HL-60 (cell line): ENCODE measurements around the gene ITPRID2.

Source experiments
- DNase-seq, 2 experiments: peaks; one replicate each; pipeline ENCODE4 v3.0.0-alpha.2; 2010 to 2020; ENCODE audit warnings: low read depth in 1 of 2, low spot score in 1 of 2
- H3K27ac ChIP-seq: fragments of 250-450 bp; sonication (Bioruptor Pico); replicated peaks from 2 replicates; pipeline ENCODE4 v1.5.1; 2020; ENCODE audit warnings: mild to moderate bottlenecking, moderate library complexity
- H3K27me3 ChIP-seq: fragments of 250-450 bp; sonication (Bioruptor Pico); 2 replicates; pipeline ENCODE4 v1.5.1; 2021; ENCODE audit warnings: mild to moderate bottlenecking, moderate library complexity; ENCODE audit not compliant: insufficient read depth, poor library complexity, severe bottlenecking
- H3K4me3 ChIP-seq: replicated peaks from 2 replicates; pipeline ENCODE4 v1.5.1; 2011; ENCODE audit warnings: mild to moderate bottlenecking, control low read depth, low read length; ENCODE audit not compliant: insufficient read depth
- GABPA ChIP-seq: IDR thresholded peaks from 2 replicates; pipeline ENCODE4 v1.6.1; 2012; ENCODE audit warnings: low read depth
- POLR2AphosphoS5 ChIP-seq: IDR thresholded peaks from 2 replicates; pipeline ENCODE4 v1.6.1; 2012; ENCODE audit warnings: low read depth
- SPI1 ChIP-seq: IDR thresholded peaks from 2 replicates; pipeline ENCODE4 v1.6.1; 2012; ENCODE audit warnings: low read depth, mild to moderate bottlenecking, borderline replicate concordance
- TF ChIP-seq, protein P1 (sequence below): IDR thresholded peaks from one replicate; pipeline ENCODE4 v1.5.1; 2011; ENCODE audit warnings: low read length, control low read depth, inconsistent platforms; ENCODE audit not compliant: insufficient read depth
- TF ChIP-seq, protein P2 (sequence below): IDR thresholded peaks from 2 replicates; pipeline ENCODE4 v1.6.1; 2012; ENCODE audit warnings: low read depth; ENCODE audit not compliant: insufficient replicate concordance

The ITPRID2 gene

DNA sequence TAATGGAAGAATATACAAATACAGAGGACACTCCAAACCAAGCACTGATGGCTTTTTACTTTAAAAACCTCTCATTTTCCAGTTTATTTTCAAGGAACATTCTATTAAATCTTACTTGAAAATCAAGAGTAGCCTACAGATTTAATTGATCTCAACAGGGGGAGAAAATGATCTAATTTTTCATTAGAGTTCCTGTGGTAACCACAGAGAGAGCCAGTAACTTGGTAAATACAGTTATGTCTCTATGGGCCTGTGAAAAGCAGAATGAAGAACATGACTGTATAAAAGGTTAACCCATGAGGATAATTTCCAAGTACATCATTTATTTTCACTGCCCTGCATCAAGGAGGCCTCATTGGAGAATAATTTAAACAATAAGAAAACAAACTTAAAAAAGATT lies 39.8 kb upstream of the ITPRID2 start:
- DNase-seq, result no peak
- Histone ChIP-seq H3K4me3 (no peak overlapping the region), H3K27ac (no peak overlapping the region; the same call in 1 of the 2 replicates), H3K27me3 (no peaks in the 10 kb centered on the region)
- TF ChIP-seq, protein P1, sequence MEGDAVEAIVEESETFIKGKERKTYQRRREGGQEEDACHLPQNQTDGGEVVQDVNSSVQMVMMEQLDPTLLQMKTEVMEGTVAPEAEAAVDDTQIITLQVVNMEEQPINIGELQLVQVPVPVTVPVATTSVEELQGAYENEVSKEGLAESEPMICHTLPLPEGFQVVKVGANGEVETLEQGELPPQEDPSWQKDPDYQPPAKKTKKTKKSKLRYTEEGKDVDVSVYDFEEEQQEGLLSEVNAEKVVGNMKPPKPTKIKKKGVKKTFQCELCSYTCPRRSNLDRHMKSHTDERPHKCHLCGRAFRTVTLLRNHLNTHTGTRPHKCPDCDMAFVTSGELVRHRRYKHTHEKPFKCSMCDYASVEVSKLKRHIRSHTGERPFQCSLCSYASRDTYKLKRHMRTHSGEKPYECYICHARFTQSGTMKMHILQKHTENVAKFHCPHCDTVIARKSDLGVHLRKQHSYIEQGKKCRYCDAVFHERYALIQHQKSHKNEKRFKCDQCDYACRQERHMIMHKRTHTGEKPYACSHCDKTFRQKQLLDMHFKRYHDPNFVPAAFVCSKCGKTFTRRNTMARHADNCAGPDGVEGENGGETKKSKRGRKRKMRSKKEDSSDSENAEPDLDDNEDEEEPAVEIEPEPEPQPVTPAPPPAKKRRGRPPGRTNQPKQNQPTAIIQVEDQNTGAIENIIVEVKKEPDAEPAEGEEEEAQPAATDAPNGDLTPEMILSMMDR, result no peak
- TF ChIP-seq, protein P2, sequence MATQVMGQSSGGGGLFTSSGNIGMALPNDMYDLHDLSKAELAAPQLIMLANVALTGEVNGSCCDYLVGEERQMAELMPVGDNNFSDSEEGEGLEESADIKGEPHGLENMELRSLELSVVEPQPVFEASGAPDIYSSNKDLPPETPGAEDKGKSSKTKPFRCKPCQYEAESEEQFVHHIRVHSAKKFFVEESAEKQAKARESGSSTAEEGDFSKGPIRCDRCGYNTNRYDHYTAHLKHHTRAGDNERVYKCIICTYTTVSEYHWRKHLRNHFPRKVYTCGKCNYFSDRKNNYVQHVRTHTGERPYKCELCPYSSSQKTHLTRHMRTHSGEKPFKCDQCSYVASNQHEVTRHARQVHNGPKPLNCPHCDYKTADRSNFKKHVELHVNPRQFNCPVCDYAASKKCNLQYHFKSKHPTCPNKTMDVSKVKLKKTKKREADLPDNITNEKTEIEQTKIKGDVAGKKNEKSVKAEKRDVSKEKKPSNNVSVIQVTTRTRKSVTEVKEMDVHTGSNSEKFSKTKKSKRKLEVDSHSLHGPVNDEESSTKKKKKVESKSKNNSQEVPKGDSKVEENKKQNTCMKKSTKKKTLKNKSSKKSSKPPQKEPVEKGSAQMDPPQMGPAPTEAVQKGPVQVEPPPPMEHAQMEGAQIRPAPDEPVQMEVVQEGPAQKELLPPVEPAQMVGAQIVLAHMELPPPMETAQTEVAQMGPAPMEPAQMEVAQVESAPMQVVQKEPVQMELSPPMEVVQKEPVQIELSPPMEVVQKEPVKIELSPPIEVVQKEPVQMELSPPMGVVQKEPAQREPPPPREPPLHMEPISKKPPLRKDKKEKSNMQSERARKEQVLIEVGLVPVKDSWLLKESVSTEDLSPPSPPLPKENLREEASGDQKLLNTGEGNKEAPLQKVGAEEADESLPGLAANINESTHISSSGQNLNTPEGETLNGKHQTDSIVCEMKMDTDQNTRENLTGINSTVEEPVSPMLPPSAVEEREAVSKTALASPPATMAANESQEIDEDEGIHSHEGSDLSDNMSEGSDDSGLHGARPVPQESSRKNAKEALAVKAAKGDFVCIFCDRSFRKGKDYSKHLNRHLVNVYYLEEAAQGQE, result no peak
- no peak for TF ChIP-seq POLR2AphosphoS5
- TF ChIP-seq GABPA, result no peak
- no peak for TF ChIP-seq SPI1

DNA sequence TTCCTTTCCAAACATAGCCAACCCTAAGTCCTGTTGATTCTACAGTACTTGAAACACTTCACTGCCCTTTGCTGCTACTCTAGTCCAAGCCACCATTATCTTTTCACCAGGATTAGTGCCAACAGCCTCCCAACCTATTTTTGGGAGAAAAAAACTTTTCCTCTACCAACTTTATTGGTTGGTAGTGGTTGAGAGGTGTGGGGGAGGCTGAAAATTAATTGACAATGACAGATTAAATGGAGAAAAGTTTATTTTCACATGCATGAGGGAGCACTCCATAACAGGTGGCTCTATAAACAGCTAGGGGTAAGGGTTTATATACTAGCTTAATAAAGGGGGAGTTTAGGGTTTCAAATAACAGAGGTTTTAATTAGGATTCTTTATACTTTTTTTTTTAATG lies 37.8 kb upstream of the ITPRID2 start:
- H3K27me3 ChIP-seq, result no peaks in the 10 kb centered on the region
- TF ChIP-seq, protein P1, result no peak
- TF ChIP-seq SPI1 (no peak), GABPA (no peak), POLR2AphosphoS5 (no peak)
- TF ChIP-seq, protein P2, result no peak
- H3K4me3 ChIP-seq, result no peak overlapping the region
- no peak for DNase-seq
- H3K27ac ChIP-seq, result no peak overlapping the region

DNA sequence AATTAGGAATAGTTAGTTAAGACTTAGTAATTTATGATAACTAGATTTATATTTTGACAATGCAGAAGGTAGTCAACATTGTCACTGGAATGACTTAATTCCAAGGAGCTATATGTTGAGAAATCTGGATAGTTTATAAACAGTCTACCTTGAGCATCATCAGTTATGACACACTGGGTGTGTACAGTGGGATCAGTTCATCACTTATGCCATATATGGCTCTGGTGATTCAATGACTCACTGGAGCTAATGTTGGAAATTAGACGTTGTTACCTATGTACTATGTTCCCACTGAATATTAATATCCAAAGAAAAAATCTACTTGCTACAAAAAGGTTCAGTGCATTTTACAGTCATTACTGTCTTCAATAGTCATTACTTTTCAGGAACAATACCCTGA lies 34.0 kb upstream of the ITPRID2 start:
- DNase-seq, result no peak

More for the DNA sequence above, 34.0 kb upstream of the ITPRID2 start:
- Histone ChIP-seq H3K27ac (no peak overlapping the region), H3K27me3 (no peaks in the 10 kb centered on the region), H3K4me3 (no peak overlapping the region)
- no peak for TF ChIP-seq POLR2AphosphoS5
- TF ChIP-seq SPI1, result no peak
- TF ChIP-seq, protein P2, result no peak
- TF ChIP-seq, protein P1, result no peak
- TF ChIP-seq GABPA, result no peak
